Ovary (tissue), 3 donors: ENCODE data around the gene GSG1L.

Experiments used
- CTCF ChIP-seq, 3 donors: fragments of 450-650 bp in 2 of 3; fragments of 200-600 bp in 1 of 3; IDR thresholded peaks; one replicate each; pipeline versions ENCODE4 v1.5.1 to v1.8.0; 2016 to 2022; ENCODE audit warnings: antibody characterized with exemption in 3 of 3, mild to moderate bottlenecking in 1 of 3
- EP300 ChIP-seq: sonication (generic); formaldehyde crosslinking; IDR thresholded peaks from one replicate; pipeline ENCODE4 v1.6.1; 2017; ENCODE audit warnings: antibody characterized with exemption
- POLR2A ChIP-seq: fragments of 450-650 bp; IDR thresholded peaks from one replicate; pipeline ENCODE4 v1.6.1; 2017; ENCODE audit warnings: antibody characterized with exemption, mild to moderate bottlenecking, moderate library complexity
- donor health status: DM: no; HTN: no; CAD: no.

- TF ChIP-seq CTCF (IDR thresholded peaks at IDR 0.05) (no peak), POLR2A (no peak), EP300 (no peak)
Observed at GRCh38 chr16:27811881-27812280, 251.6 kb downstream of the GSG1L start.
